SU-DHL-6 (cell line): ENCODE data around the gene ERBB4.

Source experiments
- CTCF ChIP-seq: fragments of 200-600 bp; sonication (generic); IDR thresholded peaks from one replicate; pipeline ENCODE4 v1.5.1; 2017; ENCODE audit warnings: antibody characterized with exemption, mild to moderate bottlenecking, low read length, moderate library complexity; ENCODE audit not compliant: insufficient read depth, poor library complexity, severe bottlenecking
- EZH2phosphoT487 ChIP-seq: fragments of 200-600 bp; sonication (generic), shearing (Covaris generic); conservative IDR thresholded peaks from 2 replicates; pipeline ENCODE4 v1.6.1; 2018; ENCODE audit warnings: mild to moderate bottlenecking, antibody characterized with exemption, low read length, moderate library complexity, mixed read lengths

GRCh38 chr2:212098966-212099365 lies 439.6 kb downstream of the ERBB4 start:
- no peak for TF ChIP-seq CTCF
- TF ChIP-seq EZH2phosphoT487 = no peak
